ENCODE measurements around the gene CDH4. TPM values are rescaled to one million over a fixed set of nuclear protein-coding genes. Genes with fewer than 3 reads are reported as not detected.

CDH4 gene
- total and polyA plus RNA-seq, 2 donors (not counting 3 experiments of a cell fraction or from before 2014, with no cell fraction given), result 0.17 to 0.51 TPM

DNA sequence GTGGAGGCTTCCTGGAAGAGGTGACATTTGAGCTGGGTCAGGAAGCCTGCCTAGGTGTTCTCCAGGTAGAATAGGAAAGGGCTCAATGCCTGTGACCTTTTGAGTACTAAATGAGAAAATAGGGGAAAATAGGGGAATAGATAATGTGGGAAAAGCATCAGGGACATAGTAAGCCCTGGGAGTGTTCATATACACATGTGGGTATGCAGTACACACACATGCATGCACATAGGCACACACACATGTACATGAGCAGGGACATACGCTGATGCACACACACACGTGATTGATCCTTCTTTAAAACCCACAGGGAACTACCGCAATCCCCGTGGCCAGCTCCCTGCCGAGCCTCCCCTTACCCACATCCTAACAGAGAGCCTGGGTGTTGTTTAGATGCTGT lies 351.7 kb downstream of the CDH4 start:
- H3K9me3 ChIP-seq (replicated peaks; ENCODE audit: control insufficient read depth, insufficient read depth, low read length), result peaks cover 18% of the 10 kb centered on the region
- no peak overlapping the region for H3K9ac ChIP-seq (replicated peaks; ENCODE audit: extremely low read depth, insufficient read depth, low read length)
- ChIA-PET CTCF (no interaction called here), POLR2A (no interaction called here)
- intact Hi-C loops (cut with micrococcal nuclease), result no loop called here
- H3K36me3 ChIP-seq (ENCODE audit: control insufficient read depth in 2 of 2, extremely low read depth in 1 of 2, insufficient read depth in 2 of 2, low read length in 2 of 2), result no peaks in the 10 kb centered on the region
- H3K27me3 ChIP-seq (ENCODE audit: control insufficient read depth in 2 of 2, insufficient read depth in 2 of 2, low read length in 2 of 2), result no peaks in the 10 kb centered on the region
- no peak for DNase-seq (ENCODE audit: low read depth, low spot score)
- no peak overlapping the region for H3K27ac ChIP-seq (ENCODE audit: insufficient read depth, low read depth, low read length)
- H2AFZ ChIP-seq (ENCODE audit: low read depth, low read length), result no peak overlapping the region
- H3K4me3 ChIP-seq (replicated peaks in 1 of 3; ENCODE audit: insufficient read depth in 1 of 3, low read depth in 1 of 3, low read length in 3 of 3), result no peak overlapping the region
- no peaks in the 10 kb centered on the region for H3K9me1 ChIP-seq (replicated peaks; ENCODE audit: control insufficient read depth, extremely low read depth, insufficient read depth, low read length)
- dilution Hi-C loops (cut with MboI; ENCODE audit: extremely low pct_ligation_motif_present, low sequenced_read_pairs), result no loop called here
- no TSS peak for BruUV-seq (replicated peaks)
- no peaks in the 10 kb centered on the region for H3K79me2 ChIP-seq (ENCODE audit: control insufficient read depth, insufficient read depth, low read length)
- H4K20me1 ChIP-seq (replicated peaks; ENCODE audit: control insufficient read depth, extremely low read depth, insufficient read depth, low read length), result no peaks in the 10 kb centered on the region
- no peak for FAIRE-seq
- TF ChIP-seq, protein P1, sequence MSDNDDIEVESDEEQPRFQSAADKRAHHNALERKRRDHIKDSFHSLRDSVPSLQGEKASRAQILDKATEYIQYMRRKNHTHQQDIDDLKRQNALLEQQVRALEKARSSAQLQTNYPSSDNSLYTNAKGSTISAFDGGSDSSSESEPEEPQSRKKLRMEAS (IDR thresholded peaks at IDR 0.05; ENCODE audit: insufficient read depth, insufficient read length), result no peak
- TF ChIP-seq EZH2 (IDR thresholded peaks at IDR 0.05; ENCODE audit: borderline replicate concordance, low read depth, low read length, severe bottlenecking), result no peak
- no peak for TF ChIP-seq CTCF (IDR thresholded peaks at IDR 0.05; ENCODE audit: extremely low read depth in 1 of 2, insufficient read depth in 1 of 2, low read depth in 1 of 2, low read length in 2 of 2)
- TF ChIP-seq FOS (IDR thresholded peaks at IDR 0.05; ENCODE audit: borderline replicate concordance, insufficient read depth, low read length), result no peak
- TF ChIP-seq GATA2 (IDR thresholded peaks at IDR 0.05; ENCODE audit: insufficient read depth, insufficient read length, low read depth, low read length), result no peak
- TF ChIP-seq MYC (IDR thresholded peaks at IDR 0.05; ENCODE audit: low read depth, low read length), result no peak
- no peak for TF ChIP-seq JUN (IDR thresholded peaks at IDR 0.05; ENCODE audit: borderline replicate concordance, insufficient read depth, insufficient read length, low read depth)
- TF ChIP-seq POLR2AphosphoS5 (IDR thresholded peaks at IDR 0.05; ENCODE audit: insufficient read depth, low read depth, low read length), result no peak
- TF ChIP-seq POLR2A (IDR thresholded peaks at IDR 0.05; ENCODE audit: low read depth, low read length), result no peak
- no peak overlapping the region for H3K4me2 ChIP-seq (ENCODE audit: insufficient read depth, low read length)
- H3K4me1 ChIP-seq (ENCODE audit: control insufficient read depth, extremely low read depth, insufficient read depth, low read length), result no peaks in the 10 kb centered on the region

All from endothelial cell of umbilical vein (primary cell).